ENCODE measurements around the gene NAA38. TPM values are rescaled to one million over a fixed set of nuclear protein-coding genes. Genes with fewer than 3 reads are reported as not detected.

The NAA38 gene
- total RNA-seq, 4 donors from 2014 or later: 61.4 to 110 (median 102) TPM

DNA sequence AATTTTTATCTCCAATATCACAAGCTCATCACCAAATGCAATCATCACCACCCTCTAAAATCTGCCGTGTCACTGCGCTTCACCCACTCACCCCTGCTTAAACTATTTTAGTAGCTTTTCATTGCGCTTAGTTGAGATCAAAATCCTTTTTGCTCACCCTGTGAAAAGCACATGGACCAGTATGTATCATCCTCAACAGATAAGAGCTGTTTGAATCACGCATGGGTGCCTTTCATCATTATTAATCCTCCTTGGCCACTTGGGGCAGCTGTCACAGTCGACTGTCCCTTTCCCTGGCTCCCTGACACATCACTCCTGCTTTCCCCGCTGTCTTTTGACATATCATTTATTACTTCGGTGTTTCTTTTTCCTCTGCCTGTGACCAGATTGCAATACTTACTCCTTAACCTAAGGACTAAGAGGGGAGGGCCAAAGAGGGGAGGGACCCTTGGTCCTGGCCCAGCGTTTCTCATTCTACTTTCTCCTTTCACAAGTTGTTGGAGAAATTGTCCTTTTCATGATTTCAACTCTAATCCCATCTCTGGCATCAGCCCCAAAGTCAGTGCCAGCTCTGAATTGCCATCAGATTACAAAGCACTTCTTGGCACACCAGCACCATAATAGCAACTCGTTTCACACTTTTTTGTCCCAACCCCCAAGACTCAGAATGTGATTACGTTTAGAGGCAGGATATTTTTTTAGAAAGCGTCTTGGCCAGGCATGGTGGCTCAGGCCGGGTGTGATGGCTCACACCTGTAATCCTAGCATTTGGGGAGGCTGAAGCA, 32.0 kb downstream of the NAA38 start:
- no peaks in the 10 kb centered on the region for H3K9me3 ChIP-seq
- H3K27me3 ChIP-seq: no peaks in the 10 kb centered on the region
- H3K36me3 ChIP-seq: no peaks in the 10 kb centered on the region
- no peak overlapping the region for H3K27ac ChIP-seq (replicated peaks in 1 of 4)
- TF ChIP-seq POLR2AphosphoS5 (IDR thresholded peaks at IDR 0.05) (no peak), POLR2A (IDR thresholded peaks at IDR 0.05; ENCODE audit: low read depth) (no peak), EP300 (IDR thresholded peaks at IDR 0.05) (no peak)
- TF ChIP-seq, protein P1, sequence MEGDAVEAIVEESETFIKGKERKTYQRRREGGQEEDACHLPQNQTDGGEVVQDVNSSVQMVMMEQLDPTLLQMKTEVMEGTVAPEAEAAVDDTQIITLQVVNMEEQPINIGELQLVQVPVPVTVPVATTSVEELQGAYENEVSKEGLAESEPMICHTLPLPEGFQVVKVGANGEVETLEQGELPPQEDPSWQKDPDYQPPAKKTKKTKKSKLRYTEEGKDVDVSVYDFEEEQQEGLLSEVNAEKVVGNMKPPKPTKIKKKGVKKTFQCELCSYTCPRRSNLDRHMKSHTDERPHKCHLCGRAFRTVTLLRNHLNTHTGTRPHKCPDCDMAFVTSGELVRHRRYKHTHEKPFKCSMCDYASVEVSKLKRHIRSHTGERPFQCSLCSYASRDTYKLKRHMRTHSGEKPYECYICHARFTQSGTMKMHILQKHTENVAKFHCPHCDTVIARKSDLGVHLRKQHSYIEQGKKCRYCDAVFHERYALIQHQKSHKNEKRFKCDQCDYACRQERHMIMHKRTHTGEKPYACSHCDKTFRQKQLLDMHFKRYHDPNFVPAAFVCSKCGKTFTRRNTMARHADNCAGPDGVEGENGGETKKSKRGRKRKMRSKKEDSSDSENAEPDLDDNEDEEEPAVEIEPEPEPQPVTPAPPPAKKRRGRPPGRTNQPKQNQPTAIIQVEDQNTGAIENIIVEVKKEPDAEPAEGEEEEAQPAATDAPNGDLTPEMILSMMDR (IDR thresholded peaks at IDR 0.05): no peak
- intact Hi-C loops (cut with DNase I): loop anchor here (10.0 kb wide), 1 partner anchor 81 kb away; no protein-coding TSS in a partner anchor
- H3K4me1 ChIP-seq: peaks cover 0 to 9% (median 4%) of the 10 kb centered on the region in 4 donors
- no peak overlapping the region for H3K4me3 ChIP-seq
- 40% methylated on average over 11 of the region's 12 CpGs for WGBS
- no peak for DNase-seq (ENCODE audit: extremely low spot score)

DNA sequence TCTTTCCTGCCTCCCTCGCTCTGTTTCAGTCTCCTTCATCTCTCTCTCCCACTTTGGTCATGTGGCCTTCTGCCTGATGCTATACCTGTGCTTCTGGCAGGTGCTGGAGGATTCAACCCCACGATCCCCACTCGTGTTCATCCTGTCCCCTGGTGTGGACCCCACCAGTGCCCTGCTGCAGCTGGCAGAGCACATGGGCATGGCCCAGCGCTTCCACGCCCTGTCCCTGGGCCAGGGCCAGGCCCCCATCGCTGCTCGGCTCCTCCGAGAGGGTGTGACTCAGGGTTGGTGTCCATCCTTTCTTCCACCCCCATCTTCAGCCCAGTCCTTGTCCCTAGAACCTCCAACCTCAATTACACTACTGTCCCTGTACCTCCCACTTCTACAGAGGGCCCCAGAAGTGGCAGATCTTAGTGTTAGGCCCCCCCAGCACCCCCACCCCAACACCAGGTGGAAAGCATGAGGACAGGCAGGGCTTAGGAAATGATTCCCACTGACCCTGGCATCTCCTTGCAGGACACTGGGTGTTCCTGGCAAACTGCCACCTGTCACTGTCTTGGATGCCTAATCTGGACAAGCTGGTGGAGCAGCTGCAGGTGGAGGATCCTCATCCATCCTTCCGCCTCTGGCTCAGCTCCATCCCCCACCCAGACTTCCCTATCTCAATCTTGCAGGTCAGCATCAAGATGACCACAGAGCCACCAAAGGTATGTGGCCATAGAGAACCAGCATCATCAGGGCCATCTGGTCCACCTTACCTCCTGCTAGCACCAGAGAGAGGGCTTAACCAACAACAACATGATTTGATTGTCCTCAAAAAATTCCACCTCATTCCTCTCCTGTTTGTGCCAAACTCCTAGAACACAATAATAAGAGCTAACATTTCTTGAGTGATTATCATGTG, 33.1 kb downstream of the NAA38 start:
- 89% methylated on average over 9 of the region's 9 CpGs for WGBS
- H3K27ac ChIP-seq (replicated peaks in 1 of 4): no peak overlapping the region
- no peaks in the 10 kb centered on the region for H3K36me3 ChIP-seq
- TF ChIP-seq POLR2A (IDR thresholded peaks at IDR 0.05; ENCODE audit: low read depth) (no peak), EP300 (IDR thresholded peaks at IDR 0.05) (no peak), POLR2AphosphoS5 (IDR thresholded peaks at IDR 0.05) (no peak)
- TF ChIP-seq, protein P1 (IDR thresholded peaks at IDR 0.05): no peak
- no peak for DNase-seq (ENCODE audit: extremely low spot score)
- intact Hi-C loops (cut with DNase I): loop anchor here (5.0 to 10.0 kb wide), 2 partner anchors 68 to 79 kb away; no protein-coding TSS in a partner anchor
- H3K4me3 ChIP-seq: no peak overlapping the region
- H3K9me3 ChIP-seq: no peaks in the 10 kb centered on the region
- H3K4me1 ChIP-seq: peaks cover 0 to 9% (median 4%) of the 10 kb centered on the region in 4 donors
- no peaks in the 10 kb centered on the region for H3K27me3 ChIP-seq

DNA sequence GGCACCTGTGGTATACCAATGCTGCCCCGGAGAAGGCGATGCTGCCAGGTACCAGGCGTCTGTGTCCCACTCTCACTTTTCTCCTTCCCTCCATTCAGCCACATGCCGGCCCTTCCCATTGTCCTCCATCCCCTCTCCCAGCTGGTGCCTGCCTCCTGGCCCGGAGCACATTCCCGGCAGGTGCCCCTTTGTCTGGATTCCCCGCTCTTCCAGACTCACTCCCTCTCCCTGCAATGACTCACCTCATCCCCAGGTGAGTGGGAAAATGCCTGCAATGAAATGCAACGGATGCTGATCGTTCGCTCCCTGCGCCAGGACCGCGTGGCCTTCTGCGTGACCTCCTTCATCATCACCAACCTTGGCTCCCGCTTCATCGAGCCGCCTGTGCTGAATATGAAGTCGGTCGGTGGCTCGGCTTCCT, 33.8 kb downstream of the NAA38 start:
- Histone ChIP-seq H3K9me3 (no peaks in the 10 kb centered on the region), H3K4me3 (no peak overlapping the region), H3K36me3 (no peaks in the 10 kb centered on the region), H3K27ac (replicated peaks in 1 of 4) (no peak overlapping the region), H3K27me3 (no peaks in the 10 kb centered on the region), H3K4me1 (peaks cover 0 to 9% (median 4%) of the 10 kb centered on the region in 4 donors)
- TF ChIP-seq EP300 (IDR thresholded peaks at IDR 0.05) (no peak), POLR2AphosphoS5 (IDR thresholded peaks at IDR 0.05) (no peak), POLR2A (IDR thresholded peaks at IDR 0.05; ENCODE audit: low read depth) (no peak)
- TF ChIP-seq, protein P1 (IDR thresholded peaks at IDR 0.05): no peak
- DNase-seq (ENCODE audit: extremely low spot score): no peak
- intact Hi-C loops (cut with DNase I): loop anchor here (2.0 to 10.0 kb wide), 3 partner anchors 31 to 79 kb away; partner anchors contain the start of gene TMEM88
- WGBS: 88% methylated on average over 20 of the region's 20 CpGs

DNA sequence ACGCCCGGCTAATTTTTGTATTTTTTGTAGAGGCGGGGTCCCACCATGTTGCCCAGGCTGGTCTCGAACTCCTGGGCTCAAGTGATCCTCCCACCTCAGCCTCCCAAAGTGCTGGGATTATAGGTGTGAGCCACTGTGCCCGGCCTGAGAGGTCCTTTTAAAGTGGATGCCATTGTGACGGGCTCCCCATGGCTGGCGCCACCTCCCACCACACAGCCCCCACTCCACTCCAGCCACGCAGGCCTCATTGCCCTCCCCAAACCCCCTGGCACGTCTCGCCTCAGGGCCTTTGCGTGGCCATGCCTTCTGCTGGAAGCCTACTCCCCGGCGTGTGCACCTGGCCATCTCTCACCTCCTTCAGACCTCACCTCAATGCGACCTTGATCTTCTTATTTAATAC, 35.2 kb downstream of the NAA38 start:
- TF ChIP-seq EP300 (IDR thresholded peaks at IDR 0.05): no peak
- TF ChIP-seq, protein P1 (IDR thresholded peaks at IDR 0.05): no peak
- TF ChIP-seq POLR2AphosphoS5 (IDR thresholded peaks at IDR 0.05): no peak
- no peak for TF ChIP-seq POLR2A (IDR thresholded peaks at IDR 0.05; ENCODE audit: low read depth)
- H3K27me3 ChIP-seq: peaks cover 0 to 6% (median 0%) of the 10 kb centered on the region in 4 donors
- WGBS: 73% methylated on average over 14 of the region's 14 CpGs
- H3K36me3 ChIP-seq: no peaks in the 10 kb centered on the region
- intact Hi-C loops (cut with DNase I): loop anchor here (2.0 to 10.0 kb wide), 3 partner anchors 33 to 77 kb away; partner anchors contain the start of gene TMEM88
- H3K4me1 ChIP-seq: peaks cover 0 to 9% (median 4%) of the 10 kb centered on the region in 4 donors
- no peaks in the 10 kb centered on the region for H3K9me3 ChIP-seq
- no peak overlapping the region for H3K27ac ChIP-seq (replicated peaks in 1 of 4)
- H3K4me3 ChIP-seq: no peak overlapping the region
- no peak for DNase-seq (ENCODE audit: extremely low spot score)

Data from esophagus muscularis mucosa (tissue), 4 donors.